Lower leg skin (tissue), 4 donors: Measurements from ENCODE around the gene LRP3. TPM values are rescaled to one million over a fixed set of nuclear protein-coding genes. Genes with fewer than 3 reads are reported as not detected.

Experiments
- DNase-seq, 2 donors: peaks; one replicate each; pipeline ENCODE4 v3.0.0-alpha.2; 2019; ENCODE audit warnings: low spot score in 2 of 2
- H3K4me3 ChIP-seq: fragments of 200-600 bp; sonication (generic); 2 replicates; pipeline ENCODE4 v1.5.1; 2017; ENCODE audit warnings: mild to moderate bottlenecking, low read depth; ENCODE audit not compliant: poor library complexity, severe bottlenecking
- POLR2A ChIP-seq, 2 donors: fragments of 450-650 bp; IDR thresholded peaks; one replicate each; pipeline ENCODE4 v1.6.1; 2016 to 2017; ENCODE audit warnings: antibody characterized with exemption in 2 of 2, mild to moderate bottlenecking in 1 of 2, moderate library complexity in 1 of 2
- WGBS, 2 donors: methylation state at CpG; one replicate each; pipeline ENCODE4 v1.1.5; 2018; 5-methylcytosine and 5-hydroxymethylcytosine counted together
- intact Hi-C: fragments of 100-400 bp; cut with DNase I; formaldehyde crosslinking; loops from one replicate; pipeline ENCODE4 v1.15.0; 2023; ENCODE audit warnings: low total_unique reads
- total RNA-seq, 4 donors: library from RNA; depleted of rRNA; stranded (reverse); fragments of >200 nt; gene quantifications; one replicate each; pipeline ENCODE4 v1.1.0, GENCODE V29; 2016
- TF ChIP-seq, protein P1 (sequence below), 3 donors: fragments of 450-650 bp; IDR thresholded peaks; one replicate each; pipeline ENCODE4 v1.5.1; 2016; ENCODE audit warnings: antibody characterized with exemption in 3 of 3, mild to moderate bottlenecking in 3 of 3, moderate library complexity in 2 of 3

The LRP3 gene
- total RNA-seq, 4 donors from 2014 or later: 9.4 to 27.4 (median 18.0) TPM

DNA sequence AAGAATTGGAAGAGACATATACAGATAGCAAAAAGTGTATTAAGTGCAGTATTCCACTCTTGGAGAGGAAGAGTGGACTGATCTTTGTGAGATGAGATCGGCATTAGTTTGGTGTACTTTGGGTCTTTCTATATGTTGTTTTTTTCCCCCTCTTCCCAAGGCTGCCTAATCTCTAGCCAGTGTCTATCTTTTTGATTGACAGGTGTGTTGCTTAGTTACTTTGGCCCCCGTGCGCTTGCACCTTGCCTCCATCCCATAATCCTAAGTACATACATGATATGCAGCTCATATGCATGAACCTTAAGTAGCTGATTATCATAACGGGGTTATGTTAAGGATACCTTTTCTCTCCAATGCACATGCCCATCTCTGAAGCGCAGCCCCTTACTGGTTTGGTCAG lies 35.8 kb downstream of the LRP3 start:
- H3K4me3 ChIP-seq: no peak overlapping the region
- no peak for TF ChIP-seq POLR2A (IDR thresholded peaks at IDR 0.05)
- TF ChIP-seq, protein P1, sequence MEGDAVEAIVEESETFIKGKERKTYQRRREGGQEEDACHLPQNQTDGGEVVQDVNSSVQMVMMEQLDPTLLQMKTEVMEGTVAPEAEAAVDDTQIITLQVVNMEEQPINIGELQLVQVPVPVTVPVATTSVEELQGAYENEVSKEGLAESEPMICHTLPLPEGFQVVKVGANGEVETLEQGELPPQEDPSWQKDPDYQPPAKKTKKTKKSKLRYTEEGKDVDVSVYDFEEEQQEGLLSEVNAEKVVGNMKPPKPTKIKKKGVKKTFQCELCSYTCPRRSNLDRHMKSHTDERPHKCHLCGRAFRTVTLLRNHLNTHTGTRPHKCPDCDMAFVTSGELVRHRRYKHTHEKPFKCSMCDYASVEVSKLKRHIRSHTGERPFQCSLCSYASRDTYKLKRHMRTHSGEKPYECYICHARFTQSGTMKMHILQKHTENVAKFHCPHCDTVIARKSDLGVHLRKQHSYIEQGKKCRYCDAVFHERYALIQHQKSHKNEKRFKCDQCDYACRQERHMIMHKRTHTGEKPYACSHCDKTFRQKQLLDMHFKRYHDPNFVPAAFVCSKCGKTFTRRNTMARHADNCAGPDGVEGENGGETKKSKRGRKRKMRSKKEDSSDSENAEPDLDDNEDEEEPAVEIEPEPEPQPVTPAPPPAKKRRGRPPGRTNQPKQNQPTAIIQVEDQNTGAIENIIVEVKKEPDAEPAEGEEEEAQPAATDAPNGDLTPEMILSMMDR (IDR thresholded peaks at IDR 0.05): no peak
- intact Hi-C loops: loop anchor here (10.0 kb wide), 1 partner anchor 75 kb away; the partner anchor contains the start of gene CEBPA
- WGBS, 2 donors: 83 to 84% methylated on average over 5 of the region's 5 CpGs
- no peak for DNase-seq

DNA sequence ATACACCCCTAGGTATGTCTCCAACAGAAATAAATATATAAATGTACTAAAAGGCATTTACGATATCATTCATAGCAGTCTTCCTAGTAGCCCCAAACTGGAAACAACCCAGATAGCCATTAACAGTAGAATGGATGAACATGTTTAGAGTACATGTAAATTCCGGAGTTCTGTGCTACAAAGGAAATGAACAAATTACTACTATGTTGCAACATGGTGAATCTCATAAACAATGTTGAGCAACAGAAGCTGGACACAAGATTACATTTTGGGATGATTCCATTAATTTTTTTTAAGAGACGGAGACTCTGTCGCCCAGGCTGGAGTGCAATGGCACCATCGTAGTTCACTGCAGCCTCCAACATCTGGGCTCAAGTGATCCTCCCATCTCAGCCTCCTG lies 37.4 kb downstream of the LRP3 start:
- no peak overlapping the region for H3K4me3 ChIP-seq
- DNase-seq: no peak
- 57 to 62% methylated on average over 5 of the region's 5 CpGs for WGBS, 2 donors
- TF ChIP-seq, protein P1 (IDR thresholded peaks at IDR 0.05): no peak
- no peak for TF ChIP-seq POLR2A (IDR thresholded peaks at IDR 0.05)
- intact Hi-C loops: loop anchor here (10.0 kb wide), 1 partner anchor 73 kb away; the partner anchor contains the start of gene CEBPA

DNA sequence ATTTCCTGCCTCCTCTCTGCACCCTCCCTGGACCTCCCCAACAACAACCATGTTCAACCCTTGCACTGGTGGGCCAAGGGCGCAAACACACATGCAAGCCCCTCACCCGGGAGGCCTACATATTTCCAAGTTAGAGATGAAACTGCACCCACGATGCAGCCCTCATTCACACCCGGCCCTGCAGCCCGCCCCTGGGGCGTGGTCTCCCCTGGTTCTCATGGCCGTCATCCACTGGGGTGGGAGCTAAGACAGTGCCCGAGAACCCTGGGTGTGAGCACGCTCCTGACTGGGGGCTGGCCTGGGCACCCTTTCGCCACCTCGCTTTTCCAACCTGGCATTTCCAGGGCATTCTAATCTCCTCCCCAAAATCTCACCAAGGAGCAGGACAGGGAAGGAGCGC lies 38.5 kb downstream of the LRP3 start:
- H3K4me3 ChIP-seq: no peak overlapping the region
- WGBS, 2 donors: 54 to 59% methylated on average over 12 of the region's 12 CpGs
- intact Hi-C loops: loop anchor here (10.0 kb wide), 1 partner anchor 72 kb away; the partner anchor contains the start of gene CEBPA
- no peak for DNase-seq
- no peak for TF ChIP-seq POLR2A (IDR thresholded peaks at IDR 0.05)
- TF ChIP-seq, protein P1 (IDR thresholded peaks at IDR 0.05): no peak

DNA sequence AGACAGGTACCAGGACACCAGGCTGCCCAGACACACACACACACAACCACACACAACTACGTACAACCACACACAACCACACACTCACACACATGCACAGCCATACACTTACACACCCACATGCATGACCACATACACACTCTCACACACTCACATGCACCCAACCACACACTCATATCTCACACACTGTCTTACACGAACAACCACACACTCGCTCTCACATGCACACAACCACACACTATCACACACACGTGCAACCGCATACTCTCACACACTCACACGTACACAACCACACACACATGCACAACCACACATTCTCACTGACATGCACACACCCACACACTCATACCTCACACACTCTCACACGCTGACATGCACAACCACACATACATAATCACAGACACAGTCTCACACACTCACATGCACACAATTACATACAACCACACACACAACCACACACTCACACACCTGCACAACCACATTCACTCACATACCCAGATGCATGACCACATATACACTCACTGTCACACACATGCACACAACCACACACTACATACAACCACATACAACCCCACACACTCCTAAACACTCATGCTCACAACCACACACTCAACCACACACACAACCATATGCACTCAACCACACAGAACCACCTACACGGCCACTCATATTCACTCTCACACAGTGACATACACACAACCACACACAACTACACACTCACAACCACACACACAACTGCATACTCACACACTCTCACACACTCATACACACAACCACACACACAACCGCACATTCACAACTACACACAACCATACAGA lies 39.1 kb downstream of the LRP3 start:
- intact Hi-C loops: loop anchor here (10.0 kb wide), 1 partner anchor 72 kb away; the partner anchor contains the start of gene CEBPA
- H3K4me3 ChIP-seq: no peak overlapping the region
- 91 to 92% methylated on average over 9 of the region's 9 CpGs for WGBS, 2 donors
- DNase-seq: no peak
- TF ChIP-seq, protein P1 (IDR thresholded peaks at IDR 0.05): no peak
- TF ChIP-seq POLR2A (IDR thresholded peaks at IDR 0.05): no peak

DNA sequence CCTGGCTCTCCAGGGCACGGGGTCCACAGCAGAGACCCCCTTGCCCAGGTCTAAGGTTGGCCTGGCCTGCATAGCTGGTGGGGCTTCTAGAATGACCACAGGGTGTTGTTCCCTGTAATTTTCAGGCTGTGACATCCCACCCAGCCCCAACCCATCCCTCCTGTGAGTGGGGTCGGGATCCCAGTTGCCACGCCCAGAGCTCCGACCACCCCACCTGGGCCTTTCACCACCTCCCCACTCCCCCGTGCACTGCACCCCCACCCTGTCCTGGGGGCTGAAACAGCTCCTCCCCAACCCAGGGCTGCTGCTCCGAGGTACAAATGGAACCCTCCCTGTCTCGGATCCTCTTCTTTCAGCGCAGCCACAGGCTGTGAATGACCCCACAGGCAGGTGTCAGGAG lies 40.0 kb downstream of the LRP3 start:
- TF ChIP-seq, protein P1 (IDR thresholded peaks at IDR 0.05): no peak
- no peak for TF ChIP-seq POLR2A (IDR thresholded peaks at IDR 0.05)

More for the DNA sequence above, 40.0 kb downstream of the LRP3 start:
- intact Hi-C loops: loop anchor here (10.0 kb wide), 1 partner anchor 71 kb away; the partner anchor contains the start of gene CEBPA
- H3K4me3 ChIP-seq: no peak overlapping the region
- 66 to 68% methylated on average over 8 of the region's 8 CpGs for WGBS, 2 donors
- no peak for DNase-seq
